Breast epithelium (tissue), 4 donors: ENCODE data around the gene SUCLG2. TPM values are rescaled to one million over a fixed set of nuclear protein-coding genes. Genes with fewer than 3 reads are reported as not detected.

ENCODE experiments used
- DNase-seq, 2 donors: peaks; one replicate each; pipeline ENCODE4 v3.0.0-alpha.2; 2019; ENCODE audit warnings: low spot score in 2 of 2
- H3K27ac ChIP-seq, 2 donors: fragments of 200-600 bp; sonication (generic) in 1 of 2; one replicate each; pipeline ENCODE4 v1.5.1; 2016 to 2019; ENCODE audit warnings: mild to moderate bottlenecking in 1 of 2
- H3K27me3 ChIP-seq, 2 donors: fragments of 200-600 bp; sonication (generic) in 1 of 2; one replicate each; pipeline versions ENCODE4 v1.5.1 to v1.6.0; 2017 to 2019; ENCODE audit warnings: control low read depth in 1 of 2, mild to moderate bottlenecking in 1 of 2
- H3K36me3 ChIP-seq: fragments of 200-600 bp; one replicate; pipeline ENCODE4 v1.5.1; 2019
- H3K4me1 ChIP-seq, 2 donors: fragments of 200-600 bp; sonication (generic); one replicate each; pipeline ENCODE4 v1.5.1; 2016 to 2019; ENCODE audit warnings: control low read depth in 1 of 2
- H3K4me3 ChIP-seq, 3 donors: fragments of 200-600 bp; sonication (generic); 1 replicate in 2 of 3; 2 replicates in 1 of 3; pipeline ENCODE4 v1.5.1; 2016 to 2019; ENCODE audit warnings: mild to moderate bottlenecking in 3 of 3, moderate library complexity in 2 of 3
- H3K9me3 ChIP-seq, 2 donors: fragments of 200-600 bp; sonication (generic) in 1 of 2; one replicate each; pipeline ENCODE4 v1.5.1; 2016 to 2019; ENCODE audit warnings: control low read depth in 1 of 2
- CTCF ChIP-seq, 3 donors: fragments of 450-650 bp; IDR thresholded peaks; one replicate each; pipeline ENCODE4 v1.5.1; 2016 to 2017; ENCODE audit warnings: antibody characterized with exemption in 3 of 3, mild to moderate bottlenecking in 3 of 3, moderate library complexity in 3 of 3
- POLR2A ChIP-seq: fragments of 450-650 bp; IDR thresholded peaks from one replicate; pipeline ENCODE4 v1.6.1; 2016; ENCODE audit warnings: antibody characterized with exemption, mild to moderate bottlenecking, moderate library complexity
- POLR2AphosphoS5 ChIP-seq, 3 donors: sonication (generic); formaldehyde crosslinking; IDR thresholded peaks; one replicate each; pipeline ENCODE4 v1.6.1; 2017; ENCODE audit warnings: antibody characterized with exemption in 3 of 3
- intact Hi-C: fragments of 100-400 bp; cut with DNase I; formaldehyde crosslinking; loops from one replicate; pipeline ENCODE4 v1.15.1; 2023; ENCODE audit warnings: low total_unique reads
- total RNA-seq, 3 donors: library from RNA; depleted of rRNA; stranded (reverse); fragments of >200 nt; gene quantifications; one replicate each; pipeline ENCODE4 v1.1.0, GENCODE V29; 2016

SUCLG2 gene
- total RNA-seq, 3 donors from 2014 or later: 45.9 to 58.1 (median 52.8) TPM

- no peaks in the 10 kb centered on the region for H3K9me3 ChIP-seq
- intact Hi-C loops: no loop called here
- no peaks in the 10 kb centered on the region for H3K27me3 ChIP-seq
- H3K4me1 ChIP-seq: no peaks in the 10 kb centered on the region
- no peak overlapping the region for H3K4me3 ChIP-seq
- no peaks in the 10 kb centered on the region for H3K36me3 ChIP-seq
- no peak for TF ChIP-seq POLR2A
- peak in 1 of 3 donors; percentile 24 for TF ChIP-seq CTCF (IDR thresholded peaks at IDR 0.05)
- H3K27ac ChIP-seq: no peak overlapping the region
- DNase-seq: no peak
These were observed 269.5 kb downstream of the SUCLG2 start for GRCh38 chr3:67384760-67385397.

DNA sequence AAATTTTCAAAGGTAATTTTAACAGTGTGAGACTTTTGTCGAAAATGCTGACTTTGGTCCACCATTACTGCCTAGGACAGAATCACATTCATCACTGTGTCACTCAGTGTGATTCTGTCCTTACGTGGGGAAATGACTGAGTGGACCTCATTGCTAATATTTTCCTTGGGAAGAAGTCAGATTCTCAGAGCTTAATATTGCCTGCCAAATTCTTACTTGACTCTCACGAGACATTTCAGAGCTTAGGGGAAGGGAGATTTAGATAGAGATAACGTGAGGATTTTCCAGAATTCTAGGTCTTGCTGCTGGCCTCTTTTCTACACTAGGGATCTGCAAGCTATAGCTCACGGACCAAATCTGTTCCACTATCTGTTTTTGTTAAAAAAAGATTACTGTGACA lies 270.4 kb downstream of the SUCLG2 start:
- H3K27ac ChIP-seq: no peak overlapping the region
- TF ChIP-seq CTCF (IDR thresholded peaks at IDR 0.05): no peak
- TF ChIP-seq POLR2A: no peak
- TF ChIP-seq POLR2AphosphoS5 (IDR thresholded peaks at IDR 0.05): no peak
- intact Hi-C loops: no loop called here
- no peaks in the 10 kb centered on the region for H3K4me1 ChIP-seq
- H3K9me3 ChIP-seq: no peaks in the 10 kb centered on the region
- no peaks in the 10 kb centered on the region for H3K36me3 ChIP-seq
- no peak for DNase-seq
- H3K27me3 ChIP-seq: no peaks in the 10 kb centered on the region
- no peak overlapping the region for H3K4me3 ChIP-seq

GRCh38 chr3:67383379-67383778 lies 271.0 kb downstream of the SUCLG2 start:
- Histone ChIP-seq H3K27ac (no peak overlapping the region), H3K4me1 (no peaks in the 10 kb centered on the region), H3K9me3 (no peaks in the 10 kb centered on the region), H3K36me3 (no peaks in the 10 kb centered on the region), H3K4me3 (no peak overlapping the region), H3K27me3 (no peaks in the 10 kb centered on the region)
- DNase-seq: no peak
- no peak for TF ChIP-seq POLR2A
- no peak for TF ChIP-seq POLR2AphosphoS5 (IDR thresholded peaks at IDR 0.05)
- TF ChIP-seq CTCF (IDR thresholded peaks at IDR 0.05): no peak
- intact Hi-C loops: no loop called here

DNA sequence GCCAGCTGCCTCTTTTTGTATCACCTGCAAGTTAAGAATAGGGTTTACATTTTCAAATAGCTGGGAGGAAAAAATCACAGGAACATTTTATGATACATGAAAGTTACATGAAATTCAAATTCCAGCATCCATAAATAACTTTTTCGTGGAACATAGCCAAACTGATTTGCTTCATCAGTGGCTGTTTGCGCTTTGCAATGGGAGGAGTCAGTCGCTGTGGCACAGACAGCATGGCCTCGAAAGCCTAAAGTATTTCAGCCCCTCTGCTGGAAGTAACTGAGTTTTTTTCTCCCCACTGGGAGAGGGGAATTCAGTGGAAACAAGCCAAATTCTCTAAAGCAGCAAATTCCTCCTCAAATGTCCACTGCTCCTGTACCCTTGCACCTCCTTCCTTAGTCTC lies 271.9 kb downstream of the SUCLG2 start:
- intact Hi-C loops: no loop called here
- no peak for DNase-seq
- Histone ChIP-seq H3K4me1 (no peaks in the 10 kb centered on the region), H3K4me3 (no peak overlapping the region), H3K27ac (no peak overlapping the region), H3K36me3 (no peaks in the 10 kb centered on the region), H3K27me3 (no peaks in the 10 kb centered on the region), H3K9me3 (no peaks in the 10 kb centered on the region)
- TF ChIP-seq CTCF (IDR thresholded peaks at IDR 0.05) (no peak), POLR2AphosphoS5 (IDR thresholded peaks at IDR 0.05) (no peak), POLR2A (no peak)

DNA sequence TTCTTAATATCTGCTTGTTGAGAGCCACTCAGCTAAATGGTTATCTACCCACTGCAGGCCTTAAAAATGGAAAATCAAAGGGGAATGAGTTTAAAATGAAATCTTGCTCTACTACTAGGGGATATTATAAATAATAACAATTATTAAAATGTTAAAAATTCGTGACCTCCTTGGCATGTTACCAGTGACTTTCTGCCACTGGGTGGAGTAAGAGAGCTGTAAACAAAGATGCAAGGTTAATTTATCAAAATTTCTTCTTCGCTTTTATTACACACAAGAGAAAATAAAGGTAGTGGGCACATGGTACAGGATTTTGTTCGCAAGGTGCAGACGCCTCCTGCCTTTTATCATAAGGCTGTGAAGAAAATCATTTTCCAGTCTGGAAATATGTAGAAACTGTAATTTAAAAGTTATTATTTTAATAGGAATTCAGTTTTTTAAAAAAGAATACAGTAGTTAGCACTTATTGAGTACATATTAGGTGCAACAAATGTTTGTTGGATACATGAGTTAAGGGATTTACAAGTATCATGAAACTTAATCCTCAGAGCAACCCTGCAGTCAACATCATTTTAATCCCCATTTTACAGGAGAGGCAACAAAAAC lies 272.6 kb downstream of the SUCLG2 start:
- DNase-seq: no peak
- no peak for TF ChIP-seq POLR2AphosphoS5 (IDR thresholded peaks at IDR 0.05)
- TF ChIP-seq CTCF (IDR thresholded peaks at IDR 0.05): peak in 2 of 3 donors; percentile 48 to 49
- TF ChIP-seq POLR2A: no peak
- no peaks in the 10 kb centered on the region for H3K9me3 ChIP-seq
- H3K27ac ChIP-seq: no peak overlapping the region
- no peaks in the 10 kb centered on the region for H3K27me3 ChIP-seq
- no peaks in the 10 kb centered on the region for H3K36me3 ChIP-seq
- no peaks in the 10 kb centered on the region for H3K4me1 ChIP-seq
- no peak overlapping the region for H3K4me3 ChIP-seq
- intact Hi-C loops: no loop called here
